A549 treated with AZD9567 at 1 μM for 4 hours (cell line): ENCODE measurements around the gene ANKRD40CL. TPM values are rescaled to one million over a fixed set of nuclear protein-coding genes. Genes with fewer than 3 reads are reported as not detected.

Experiments
- total RNA-seq: library from RNA; stranded (reverse); fragments of 200-300 nt; extraction: Qiagen RNA extraction; gene quantifications from 5 replicates; pipeline ENCODE4 v1.2.3, GENCODE V29; 2022; ENCODE audit not compliant: insufficient read depth

ANKRD40CL gene, protein sequence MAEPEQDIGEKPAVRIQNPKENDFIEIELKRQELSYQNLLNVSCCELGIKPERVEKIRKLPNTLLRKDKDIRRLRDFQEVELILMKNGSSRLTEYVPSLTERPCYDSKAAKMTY
- total RNA-seq: not detected in 5 replicates

DNA sequence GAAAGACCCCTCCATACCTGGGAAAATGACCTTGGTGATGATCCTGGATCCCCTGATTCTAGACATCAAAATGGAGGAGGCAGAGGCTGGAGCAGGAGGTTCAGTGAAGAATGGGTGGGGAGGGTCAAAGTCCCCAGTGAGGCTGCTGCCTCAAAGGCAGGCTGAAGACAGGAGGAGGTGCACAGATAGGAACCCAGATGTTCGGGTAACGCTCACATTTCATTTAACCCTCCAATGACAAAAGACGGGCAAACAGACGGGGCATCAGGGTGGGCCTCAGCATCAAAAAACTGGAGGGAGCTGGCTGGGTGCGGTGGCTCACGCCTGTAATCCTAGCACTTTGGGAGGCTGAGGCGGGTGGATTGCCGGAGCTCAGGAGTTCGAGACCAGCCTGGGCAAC, at the start of gene ANKRD40CL:
ANKRD40CL (minus strand) TSS at position 73 of the 400 bp plus-strand sequence. CDS start 605 bp downstream, outside the sequence.

DNA sequence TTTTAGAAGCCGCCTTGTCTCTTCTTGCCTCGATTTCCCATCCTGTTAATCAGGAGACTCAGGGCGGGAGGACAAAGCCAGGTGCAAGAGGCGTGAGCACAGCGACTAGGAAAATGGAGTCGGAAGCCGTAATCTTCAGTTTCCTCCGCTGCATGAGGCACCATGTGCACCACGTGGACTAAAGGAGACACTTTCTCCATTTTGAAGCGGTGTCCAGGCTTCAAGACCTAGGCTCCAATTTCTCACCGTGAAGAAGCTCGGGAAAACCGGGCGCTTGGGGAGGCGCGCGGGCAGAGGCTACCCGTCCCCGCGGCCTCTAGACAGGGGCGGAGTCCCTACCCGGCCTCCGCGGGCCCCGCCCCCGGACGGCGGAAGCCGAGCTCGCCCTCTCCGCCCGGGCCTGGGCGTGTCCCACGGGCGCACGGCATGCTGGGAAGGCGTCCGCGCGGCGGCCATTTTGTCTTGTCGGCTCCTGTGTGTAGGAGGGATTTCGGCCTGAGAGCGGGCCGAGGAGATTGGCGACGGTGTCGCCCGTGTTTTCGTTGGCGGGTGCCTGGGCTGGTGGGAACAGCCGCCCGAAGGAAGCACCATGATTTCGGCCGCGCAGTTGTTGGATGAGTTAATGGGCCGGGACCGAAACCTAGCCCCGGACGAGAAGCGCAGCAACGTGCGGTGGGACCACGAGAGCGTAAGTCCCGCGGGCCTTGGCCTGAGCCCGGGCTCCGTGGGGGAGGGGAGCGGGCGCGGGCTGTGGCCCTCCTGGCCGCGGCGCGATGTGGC, 48.0 kb downstream of the ANKRD40CL start, which contains the start of gene LUC7L3:
LUC7L3 (plus strand) TSS at position 460 of the 780 bp plus-strand sequence; CDS start at position 590, 130 bp downstream.

Other genes with a start within 250 kb of the ANKRD40CL start
- 0.07 to 0.16 TPM (median 0.11 TPM) in 4 of 5 replicates, not detected in the other for gene EPN3, start 234.8 kb downstream of the ANKRD40CL start, total RNA-seq
- gene SPATA20, start 220.3 kb downstream of the ANKRD40CL start, total RNA-seq: 57.5 to 87.2 TPM (median 83.8 TPM) in 5 replicates
- gene CACNA1G, start 206.8 kb downstream of the ANKRD40CL start, total RNA-seq: 1.5 to 3.9 TPM (median 3.6 TPM) in 5 replicates
- gene ABCC3, start 132.6 kb downstream of the ANKRD40CL start, total RNA-seq: 99.1 to 156 TPM (median 140 TPM) in 5 replicates
- 44.7 to 60.7 TPM (median 47.0 TPM) in 5 replicates for gene ANKRD40, start 59.6 kb downstream of the ANKRD40CL start, total RNA-seq
- 72.0 to 142 TPM (median 95.1 TPM) in 5 replicates for gene LUC7L3, start 47.9 kb downstream of the ANKRD40CL start, total RNA-seq
- 0.02 to 0.04 TPM (median 0.03 TPM) in 3 of 5 replicates, not detected in the others for gene WFIKKN2, start 68.1 kb upstream of the ANKRD40CL start, total RNA-seq
- 67.8 to 119 TPM (median 74.5 TPM) in 5 replicates for gene TOB1, start 98.8 kb upstream of the ANKRD40CL start, total RNA-seq